Activated T-cell treated with anti-CD3 and anti-CD28 coated beads, Interleukin-2, amount 50 U/mL, for 4 hours (primary cell): ENCODE results near the gene RYK. TPM values are rescaled to one million over a fixed set of nuclear protein-coding genes. Genes with fewer than 3 reads are reported as not detected.
A peak's percentile ranks its signal among the peaks of the same experiment; 100 is the strongest.

Source experiments
- ATAC-seq, 2 donors: fragments of 200-7000 bp; cut with Tn5 transposase; one replicate each; pipeline ENCODE4 v1.10.0; 2021
- DNase-seq: peaks from one replicate; pipeline ENCODE4 v3.0.0-alpha.2; 2020
- H3K27me3 Mint-ChIP-seq: one replicate; pipeline ENCODE4 v1.8.0; 2021; ENCODE audit warnings: low read depth, mixed read lengths
- H3K36me3 Mint-ChIP-seq: one replicate; pipeline ENCODE4 v1.8.0; 2022; ENCODE audit warnings: mixed read lengths; ENCODE audit not compliant: insufficient read depth
- H3K4me1 Mint-ChIP-seq: one replicate; pipeline ENCODE4 v1.8.0; 2021; ENCODE audit warnings: low read depth, mixed read lengths
- H3K4me3 Mint-ChIP-seq: one replicate; pipeline ENCODE4 v1.8.0; 2021; ENCODE audit warnings: mild to moderate bottlenecking, moderate library complexity, mixed read lengths
- H3K9me3 Mint-ChIP-seq: one replicate; pipeline ENCODE4 v1.8.0; 2021; ENCODE audit warnings: mixed read lengths
- total RNA-seq, 3 donors: library from RNA; stranded (reverse); gene quantifications; one replicate each; pipeline ENCODE4 v1.2.1, GENCODE V29; 2021

RYK gene
- total RNA-seq = 10 to 100 TPM; 29.8 to 38.8 (median 38.1) TPM

DNA sequence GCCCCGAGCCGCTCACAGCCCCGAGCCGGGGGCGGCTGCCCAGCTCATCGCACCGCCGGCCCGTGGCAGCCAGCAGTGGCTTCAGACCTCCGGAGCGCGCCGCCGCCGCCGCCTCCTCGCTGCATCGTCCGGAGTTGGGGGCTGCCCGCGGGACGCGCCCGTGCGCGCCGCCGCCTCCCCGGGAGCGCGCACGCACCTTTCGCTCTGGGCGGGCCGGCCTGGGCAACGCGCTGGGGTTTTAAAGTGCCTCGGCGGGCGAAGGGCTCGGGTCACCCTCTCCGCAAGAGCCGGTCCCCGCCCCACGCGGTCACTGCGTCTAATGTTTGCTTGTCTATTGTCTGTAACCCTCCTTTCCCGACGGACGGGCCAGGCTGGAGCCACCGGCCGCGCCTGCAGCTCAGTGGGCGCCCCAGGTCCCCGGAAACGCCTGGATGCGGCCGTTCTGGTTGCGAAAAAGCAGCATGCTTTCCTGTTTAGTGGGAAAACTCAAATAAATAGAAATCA, at the start of gene RYK:
TSS of gene RYK (minus strand) at position 143 of the 504 bp plus-strand sequence. CDS start 205 bp downstream, outside the sequence.
- Mint-ChIP-seq H3K4me1 (peaks cover 51% of the 10 kb centered on the region), H3K9me3 (peaks cover 5% of the 10 kb centered on the region), H3K27me3 (no peaks in the 10 kb centered on the region), H3K36me3 (peaks cover 6% of the 10 kb centered on the region), H3K4me3 (peak within 1 kb of the TSS; percentile 91)
- DNase-seq (peak; percentile 67), ATAC-seq (peak; percentile 78 to 80)

DNA sequence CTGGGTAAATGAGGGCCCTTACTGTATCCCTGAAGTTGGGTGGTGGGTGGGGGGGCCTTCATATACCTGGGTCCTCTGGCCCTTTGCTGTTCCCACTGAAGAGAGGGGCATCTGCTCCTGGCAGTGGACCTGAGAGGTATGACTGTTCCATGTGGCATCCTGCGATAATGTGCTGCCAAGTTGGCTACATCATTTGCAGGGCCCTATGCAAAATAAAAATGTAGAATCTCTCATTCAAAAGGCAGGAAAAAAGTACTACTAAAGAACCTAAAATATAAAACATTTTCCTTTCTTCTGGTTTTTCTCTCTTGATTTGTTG, 49.2 kb upstream of the RYK start:
- Mint-ChIP-seq H3K27me3 (peaks cover 16% of the 10 kb centered on the region), H3K36me3 (no peaks in the 10 kb centered on the region), H3K4me1 (no peaks in the 10 kb centered on the region), H3K9me3 (no peaks in the 10 kb centered on the region), H3K4me3 (no peak overlapping the region)
- DNase-seq (no peak), ATAC-seq (no peak)

DNA sequence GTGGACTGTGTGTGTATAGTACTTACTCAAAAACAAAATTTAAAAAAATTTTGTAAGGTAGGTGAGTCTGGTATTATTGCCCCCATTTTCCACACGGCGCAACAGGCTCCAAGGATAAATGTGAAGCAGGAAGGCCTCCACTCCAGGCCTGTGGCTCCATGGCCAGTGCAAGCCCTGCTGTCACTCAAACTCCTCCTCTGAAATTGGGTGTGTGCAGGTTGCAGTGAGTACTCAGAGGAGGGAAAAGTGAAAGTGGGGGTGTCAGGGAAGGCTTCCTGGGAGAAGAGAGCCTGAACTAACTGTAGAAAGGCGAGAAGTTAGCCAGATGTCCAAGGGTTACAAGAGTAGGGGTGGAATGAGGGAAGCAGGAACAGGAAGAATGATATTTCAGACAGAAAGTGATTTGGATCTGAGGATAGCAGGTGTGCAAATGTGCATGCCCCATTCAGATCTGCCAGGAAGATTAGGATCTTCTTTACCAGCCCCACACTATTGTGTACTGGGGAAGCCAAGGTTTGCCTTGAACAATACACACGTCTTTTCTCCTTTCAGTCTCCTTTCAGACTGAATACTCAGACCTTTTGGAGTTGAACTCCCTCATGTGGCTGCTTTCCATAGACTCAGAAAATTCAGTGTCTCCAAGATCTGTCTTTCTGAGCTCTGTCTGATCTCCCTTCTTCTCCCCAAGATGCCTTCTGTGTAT, 48.7 kb upstream of the RYK start:
- H3K27me3 Mint-ChIP-seq = peaks cover 10% of the 10 kb centered on the region
- no peaks in the 10 kb centered on the region for H3K9me3 Mint-ChIP-seq
- DNase-seq = no peak
- ATAC-seq = peak in 1 of 2 donors; percentile 21
- H3K4me3 Mint-ChIP-seq = no peak overlapping the region
- H3K4me1 Mint-ChIP-seq = no peaks in the 10 kb centered on the region
- no peaks in the 10 kb centered on the region for H3K36me3 Mint-ChIP-seq

DNA sequence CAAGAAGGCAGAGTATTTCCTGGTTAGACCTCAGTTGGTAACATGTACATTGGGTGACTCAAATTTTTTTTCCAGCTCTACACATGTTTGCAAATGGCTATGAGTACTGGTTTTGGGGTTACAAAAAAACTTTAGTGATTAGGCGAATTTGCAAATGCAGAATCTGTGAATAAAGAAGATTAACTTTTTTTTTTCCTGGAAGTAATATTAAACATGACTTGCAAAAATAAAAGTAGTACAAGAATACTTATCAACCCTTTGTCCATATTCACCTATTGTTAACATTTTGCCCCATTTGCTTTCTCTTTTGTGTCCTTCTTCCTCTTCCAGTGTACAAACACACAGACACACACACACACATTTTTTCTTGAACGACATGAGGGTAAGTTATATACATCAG, 47.6 kb upstream of the RYK start:
- DNase-seq = no peak
- H3K4me3 Mint-ChIP-seq = no peak overlapping the region
- peaks cover 10% of the 10 kb centered on the region for H3K27me3 Mint-ChIP-seq
- H3K9me3 Mint-ChIP-seq = no peaks in the 10 kb centered on the region
- no peaks in the 10 kb centered on the region for H3K36me3 Mint-ChIP-seq
- H3K4me1 Mint-ChIP-seq = no peaks in the 10 kb centered on the region
- no peak for ATAC-seq

DNA sequence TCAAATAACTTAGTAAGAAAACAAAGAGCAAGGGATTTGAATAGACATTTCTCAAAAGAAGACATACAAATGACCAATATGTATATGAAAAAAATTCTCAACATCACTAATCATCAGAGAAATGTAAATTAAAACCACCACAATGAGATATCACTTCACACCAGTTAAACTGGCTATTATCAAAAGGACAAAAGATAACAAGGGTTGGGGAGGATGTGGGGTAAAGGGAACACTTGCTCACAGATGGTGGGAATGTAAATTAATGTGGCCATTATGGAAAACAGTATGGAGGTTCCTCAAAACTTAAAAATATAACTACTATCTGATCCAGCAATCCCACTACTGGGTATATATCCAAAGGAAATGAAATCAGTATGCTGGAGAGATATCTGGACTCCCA, 46.0 kb upstream of the RYK start:
- no peaks in the 10 kb centered on the region for H3K4me1 Mint-ChIP-seq
- ATAC-seq = no peak
- H3K4me3 Mint-ChIP-seq = no peak overlapping the region
- no peak for DNase-seq
- H3K27me3 Mint-ChIP-seq = peaks cover 10% of the 10 kb centered on the region
- no peaks in the 10 kb centered on the region for H3K9me3 Mint-ChIP-seq
- H3K36me3 Mint-ChIP-seq = no peaks in the 10 kb centered on the region

DNA sequence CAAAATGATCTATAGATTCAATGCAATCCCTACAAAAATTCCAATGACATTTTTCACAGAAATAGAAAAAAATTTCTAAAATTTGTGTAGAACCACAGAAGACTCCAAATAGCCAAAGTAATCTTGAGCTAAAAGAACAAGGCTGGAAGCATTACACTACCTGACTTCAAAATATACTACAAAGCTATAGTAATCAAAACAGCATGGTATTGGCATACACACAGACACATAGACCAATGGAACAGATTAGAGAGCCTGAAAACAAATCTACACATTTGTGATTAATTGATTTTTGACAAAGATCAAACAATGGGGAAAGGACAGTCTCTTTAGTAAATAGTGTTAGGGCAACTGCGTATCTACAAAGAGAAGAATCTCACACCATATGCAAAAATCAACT, 45.3 kb upstream of the RYK start:
- Mint-ChIP-seq H3K9me3 (no peaks in the 10 kb centered on the region), H3K4me1 (no peaks in the 10 kb centered on the region), H3K27me3 (peaks cover 10% of the 10 kb centered on the region), H3K4me3 (no peak overlapping the region), H3K36me3 (no peaks in the 10 kb centered on the region)
- ATAC-seq = no peak
- DNase-seq = no peak

DNA sequence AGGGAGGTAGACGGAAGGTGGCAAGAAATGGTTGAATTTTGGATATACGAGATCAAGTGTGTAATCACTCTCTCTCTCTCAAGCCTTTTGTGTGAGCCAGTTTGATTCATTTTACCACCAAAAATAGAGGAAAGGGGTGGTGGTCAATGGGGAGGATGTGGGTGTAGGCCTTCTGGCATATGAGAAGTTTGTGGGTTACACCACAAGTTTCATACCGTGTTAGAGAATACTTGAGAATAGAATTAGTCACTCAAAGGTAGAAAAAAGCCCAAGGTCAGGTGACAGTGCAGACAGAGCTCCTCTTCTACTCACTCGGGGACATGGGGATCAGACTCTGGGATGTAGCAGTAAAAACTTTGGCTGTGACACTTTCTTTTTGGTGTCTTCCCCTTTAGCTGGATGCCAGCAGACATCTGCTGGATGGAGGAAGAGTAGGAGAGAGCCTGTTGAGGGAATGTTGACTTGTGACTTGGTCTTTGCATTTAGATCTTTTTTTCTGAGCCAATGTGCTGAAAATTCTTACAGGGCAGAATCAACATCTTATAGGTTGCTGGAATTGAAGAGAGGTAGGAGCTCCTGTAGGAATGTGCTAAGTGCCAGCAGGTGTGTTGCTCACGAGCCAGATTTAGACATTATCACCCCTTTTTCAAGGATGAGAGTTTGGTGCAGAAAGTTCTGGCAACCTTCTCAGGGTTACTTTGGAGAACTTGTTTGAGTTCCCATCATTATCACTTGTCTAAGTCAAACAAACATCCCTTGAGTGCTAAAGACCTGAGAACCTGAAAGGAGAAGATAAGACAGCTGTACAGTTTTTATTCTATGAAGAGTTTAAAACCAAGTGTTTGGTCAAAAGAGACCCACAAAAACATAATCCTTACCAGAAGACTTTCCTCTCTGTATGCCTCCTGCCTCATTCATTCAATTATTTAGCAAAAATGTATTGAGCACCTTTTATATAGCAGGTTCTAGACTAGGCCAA, 43.9 kb upstream of the RYK start:
- ATAC-seq (peak; percentile 98), DNase-seq (peak; percentile 42)
- Mint-ChIP-seq H3K36me3 (no peaks in the 10 kb centered on the region), H3K27me3 (peaks cover 10% of the 10 kb centered on the region), H3K4me1 (peaks cover 2% of the 10 kb centered on the region), H3K9me3 (no peaks in the 10 kb centered on the region), H3K4me3 (no peak overlapping the region)

DNA sequence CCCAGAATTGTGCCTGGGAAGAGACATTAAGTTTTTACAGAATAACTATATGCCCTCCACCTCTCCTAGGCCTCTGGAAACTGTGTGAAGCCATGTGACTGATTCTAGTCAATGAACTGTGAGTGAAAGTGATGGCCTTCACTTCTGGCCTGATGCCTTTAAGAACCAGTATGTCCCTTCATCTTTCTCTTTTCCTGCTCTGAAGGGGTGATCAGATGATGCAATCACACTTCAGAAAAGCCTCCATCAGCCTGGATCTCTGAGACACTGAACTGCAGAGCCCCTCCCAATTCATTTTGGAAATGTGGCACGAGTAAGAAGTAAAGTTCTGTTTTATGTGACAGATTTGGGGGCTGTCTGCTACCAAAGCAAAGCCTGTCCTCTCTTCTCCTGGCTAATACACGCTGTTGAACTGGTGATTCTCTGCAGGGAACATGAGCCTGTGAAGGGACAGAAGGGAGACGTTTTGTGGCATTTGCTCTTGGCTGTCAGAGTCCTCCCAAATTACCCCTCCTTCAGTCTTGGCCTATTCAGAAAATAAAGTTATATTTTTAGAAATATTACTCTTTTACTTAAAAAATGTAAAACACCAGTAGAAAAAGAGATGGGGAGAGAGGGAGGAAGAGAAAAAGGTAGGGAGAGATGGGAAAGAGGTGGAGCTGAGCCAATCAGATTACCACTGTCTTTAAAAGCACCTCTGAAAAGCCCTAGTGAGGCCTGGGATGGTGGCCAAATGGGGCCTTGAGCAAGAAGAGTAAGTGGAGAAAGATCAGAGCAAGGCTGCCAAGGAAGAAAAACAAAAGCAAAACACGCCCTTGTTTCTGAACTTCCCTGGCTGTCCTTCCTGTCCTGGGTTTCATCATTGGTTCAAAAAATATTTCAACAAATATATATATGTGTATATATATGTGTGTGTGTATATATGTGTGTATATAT, 40.9 kb upstream of the RYK start:
- no peak overlapping the region for H3K4me3 Mint-ChIP-seq
- H3K9me3 Mint-ChIP-seq = no peaks in the 10 kb centered on the region
- DNase-seq = no peak
- H3K4me1 Mint-ChIP-seq = peaks cover 2% of the 10 kb centered on the region
- no peak for ATAC-seq
- no peaks in the 10 kb centered on the region for H3K36me3 Mint-ChIP-seq
- peaks cover 9% of the 10 kb centered on the region for H3K27me3 Mint-ChIP-seq

DNA sequence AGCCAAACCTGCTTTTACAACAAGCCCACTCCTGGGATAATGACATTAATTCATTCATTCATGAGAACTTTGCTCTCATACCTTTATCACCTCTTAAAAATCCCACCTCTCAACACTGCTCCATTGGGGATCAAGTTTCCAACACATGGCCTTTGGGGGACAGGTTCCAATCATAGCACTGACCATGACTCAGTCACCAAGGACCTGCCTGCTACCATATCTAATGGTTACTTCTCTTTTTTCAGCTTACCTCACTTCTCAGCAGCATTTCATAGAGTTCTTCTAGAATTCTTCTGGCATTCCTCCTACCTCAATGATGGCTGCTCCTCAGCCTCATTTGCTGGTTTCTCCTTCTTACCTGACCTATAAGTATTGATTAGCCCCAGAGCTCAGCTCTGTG, 36.9 kb upstream of the RYK start:
- Mint-ChIP-seq H3K27me3 (peaks cover 10% of the 10 kb centered on the region), H3K9me3 (no peaks in the 10 kb centered on the region), H3K4me3 (no peak overlapping the region), H3K36me3 (no peaks in the 10 kb centered on the region), H3K4me1 (peaks cover 2% of the 10 kb centered on the region)
- ATAC-seq = no peak
- no peak for DNase-seq

DNA sequence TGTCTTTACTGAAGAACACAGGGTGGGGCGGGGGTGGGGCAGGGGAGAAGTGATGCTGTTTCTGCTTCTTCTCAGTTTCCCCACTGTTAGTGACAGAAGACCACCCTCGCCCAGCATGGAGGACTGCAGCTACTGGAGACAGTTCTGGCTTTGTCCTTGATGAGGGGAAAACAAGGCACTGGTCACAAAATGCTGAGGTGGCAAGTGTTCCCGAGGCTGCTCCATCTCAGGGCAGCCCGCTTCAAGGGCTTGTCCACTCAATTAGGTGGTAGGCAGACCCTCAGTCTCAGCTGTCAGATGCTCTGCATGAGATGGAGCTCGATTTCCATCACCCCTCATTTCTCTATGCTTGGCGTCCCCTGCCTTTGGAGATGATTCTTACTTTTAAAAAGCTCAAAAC, 33.8 kb upstream of the RYK start:
- H3K9me3 Mint-ChIP-seq = no peaks in the 10 kb centered on the region
- H3K27me3 Mint-ChIP-seq = peaks cover 17% of the 10 kb centered on the region
- no peaks in the 10 kb centered on the region for H3K4me1 Mint-ChIP-seq
- ATAC-seq = no peak
- H3K4me3 Mint-ChIP-seq = no peak overlapping the region
- no peak for DNase-seq
- H3K36me3 Mint-ChIP-seq = no peaks in the 10 kb centered on the region

DNA sequence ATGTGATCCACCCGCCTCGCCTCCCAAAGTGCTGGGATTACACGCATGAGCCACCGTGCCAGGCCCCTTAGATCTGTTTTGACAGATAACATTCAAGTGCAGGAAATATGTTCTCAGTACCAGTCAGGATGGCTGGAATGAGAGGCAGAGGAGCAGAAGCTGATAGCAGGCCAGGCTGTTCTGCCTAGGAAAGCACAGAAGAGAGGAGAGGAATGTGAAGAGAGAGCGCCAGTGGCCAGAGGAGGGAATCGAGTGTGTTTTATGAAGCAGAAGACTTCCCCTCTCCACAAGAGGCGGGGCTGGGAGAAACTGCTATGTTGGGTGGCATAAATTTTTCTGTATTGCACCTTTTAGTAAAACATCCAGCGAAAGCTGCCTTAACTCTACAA, 32.0 kb upstream of the RYK start:
- Mint-ChIP-seq H3K4me1 (no peaks in the 10 kb centered on the region), H3K36me3 (no peaks in the 10 kb centered on the region), H3K4me3 (no peak overlapping the region), H3K9me3 (no peaks in the 10 kb centered on the region), H3K27me3 (peaks cover 14% of the 10 kb centered on the region)
- ATAC-seq (no peak), DNase-seq (no peak)

DNA sequence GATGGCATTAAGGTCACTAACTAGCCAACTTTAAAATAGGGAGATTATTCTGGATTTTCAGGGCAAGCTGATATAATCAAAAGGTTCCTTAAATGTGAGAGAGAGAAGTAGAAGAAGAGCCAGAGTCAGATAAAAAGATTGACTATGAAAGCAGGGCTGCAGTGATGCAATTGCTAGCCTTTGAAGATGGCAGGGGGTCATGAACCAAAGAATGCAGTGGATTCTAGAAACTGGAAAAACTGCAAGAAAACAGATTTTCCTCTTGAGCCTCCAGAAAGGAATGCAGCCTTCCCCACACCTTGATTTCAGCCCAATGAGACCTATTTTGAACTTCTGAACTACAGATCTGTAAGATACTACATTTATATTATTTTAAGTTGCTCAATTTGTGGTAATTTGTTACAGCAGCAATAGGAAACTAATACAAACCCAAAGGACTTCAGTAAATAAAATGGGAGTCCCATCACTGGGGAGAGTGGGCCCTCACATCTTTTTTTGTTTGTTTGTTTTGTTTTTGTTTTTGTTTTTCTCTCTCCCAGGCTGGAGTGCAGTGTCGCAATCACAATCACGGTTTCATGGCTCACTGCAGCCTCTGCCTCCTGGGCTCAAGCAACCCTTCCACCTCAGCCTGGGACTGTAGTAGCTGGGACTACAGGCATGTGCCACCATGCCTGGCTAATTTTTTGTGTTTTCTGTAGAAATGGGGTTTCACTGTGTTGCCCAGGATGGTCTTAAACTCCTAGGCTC, 31.4 kb upstream of the RYK start:
- Mint-ChIP-seq H3K36me3 (no peaks in the 10 kb centered on the region), H3K27me3 (peaks cover 16% of the 10 kb centered on the region), H3K9me3 (no peaks in the 10 kb centered on the region), H3K4me1 (no peaks in the 10 kb centered on the region), H3K4me3 (no peak overlapping the region)
- no peak for ATAC-seq
- DNase-seq = no peak

DNA sequence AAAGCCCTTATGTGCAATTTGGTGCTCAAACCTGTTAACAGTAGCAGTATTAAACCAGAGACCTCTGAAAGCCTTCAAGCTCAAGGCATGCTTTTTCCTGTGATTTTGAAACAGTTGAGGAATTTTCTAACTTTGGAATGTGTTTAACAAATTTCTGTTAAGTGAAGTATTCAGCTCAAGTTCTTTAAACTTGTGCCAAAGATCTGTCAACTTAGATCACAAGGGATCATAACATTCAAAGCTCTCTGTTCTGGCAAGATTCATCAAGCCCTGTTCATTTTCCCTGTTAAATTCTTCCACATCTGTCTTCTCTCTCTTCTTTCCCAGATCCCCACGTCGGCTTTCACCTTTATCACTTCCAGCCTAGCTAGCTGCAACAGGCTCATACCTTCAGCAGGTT, 28.8 kb upstream of the RYK start:
- no peaks in the 10 kb centered on the region for H3K9me3 Mint-ChIP-seq
- H3K4me1 Mint-ChIP-seq = no peaks in the 10 kb centered on the region
- no peaks in the 10 kb centered on the region for H3K36me3 Mint-ChIP-seq

More for the DNA sequence above, 28.8 kb upstream of the RYK start:
- Mint-ChIP-seq H3K27me3 (peaks cover 26% of the 10 kb centered on the region), H3K4me3 (no peak overlapping the region)
- no peak for ATAC-seq
- DNase-seq = no peak
